ENCODE measurements around the gene HHAT. TPM values are rescaled to one million over a fixed set of nuclear protein-coding genes. Genes with fewer than 3 reads are reported as not detected.
A peak's percentile ranks its signal among the peaks of the same experiment; 100 is the strongest.

Gene HHAT
- total RNA-seq, 1 donor from 2014 or later: 6.0 TPM

GRCh38 chr1:210556475-210556874 lies 227.8 kb downstream of the HHAT start:
- Mint-ChIP-seq H3K27me3 (ENCODE audit: unreplicated experiment) (no peaks in the 10 kb centered on the region), H3K36me3 (ENCODE audit: unreplicated experiment) (no peaks in the 10 kb centered on the region), H3K27ac (ENCODE audit: unreplicated experiment) (no peak overlapping the region), H3K4me1 (ENCODE audit: unreplicated experiment) (peaks cover 8% of the 10 kb centered on the region), H3K9me3 (ENCODE audit: unreplicated experiment) (no peaks in the 10 kb centered on the region), H3K4me3 (ENCODE audit: unreplicated experiment) (no peak overlapping the region)
- DNase-seq (ENCODE audit: extremely low spot score, unreplicated experiment): no peak
- TF ChIP-seq CTCF (IDR thresholded peaks at IDR 0.05): no peak

GRCh38 chr1:210557426-210558077 lies 228.8 kb downstream of the HHAT start:
- no peak for DNase-seq (ENCODE audit: extremely low spot score, unreplicated experiment)
- Mint-ChIP-seq H3K27ac (ENCODE audit: unreplicated experiment) (no peak overlapping the region), H3K4me1 (ENCODE audit: unreplicated experiment) (peaks cover 8% of the 10 kb centered on the region), H3K4me3 (ENCODE audit: unreplicated experiment) (no peak overlapping the region), H3K27me3 (ENCODE audit: unreplicated experiment) (no peaks in the 10 kb centered on the region), H3K9me3 (ENCODE audit: unreplicated experiment) (no peaks in the 10 kb centered on the region), H3K36me3 (ENCODE audit: unreplicated experiment) (no peaks in the 10 kb centered on the region)
- no peak for TF ChIP-seq CTCF (IDR thresholded peaks at IDR 0.05)

- Mint-ChIP-seq H3K27ac (ENCODE audit: unreplicated experiment) (no peak overlapping the region), H3K4me1 (ENCODE audit: unreplicated experiment) (peaks cover 8% of the 10 kb centered on the region), H3K27me3 (ENCODE audit: unreplicated experiment) (no peaks in the 10 kb centered on the region), H3K4me3 (ENCODE audit: unreplicated experiment) (no peak overlapping the region), H3K9me3 (ENCODE audit: unreplicated experiment) (no peaks in the 10 kb centered on the region), H3K36me3 (ENCODE audit: unreplicated experiment) (no peaks in the 10 kb centered on the region)
- TF ChIP-seq CTCF (IDR thresholded peaks at IDR 0.05): no peak
- no peak for DNase-seq (ENCODE audit: extremely low spot score, unreplicated experiment)
Observed at GRCh38 chr1:210558302-210558701, 229.6 kb downstream of the HHAT start.

GRCh38 chr1:210565306-210565705 lies 236.6 kb downstream of the HHAT start:
- Mint-ChIP-seq H3K4me1 (ENCODE audit: unreplicated experiment) (peaks cover 18% of the 10 kb centered on the region), H3K4me3 (ENCODE audit: unreplicated experiment) (no peak overlapping the region), H3K27ac (ENCODE audit: unreplicated experiment) (peak overlapping the region; percentile 62), H3K27me3 (ENCODE audit: unreplicated experiment) (no peaks in the 10 kb centered on the region), H3K36me3 (ENCODE audit: unreplicated experiment) (no peaks in the 10 kb centered on the region), H3K9me3 (ENCODE audit: unreplicated experiment) (no peaks in the 10 kb centered on the region)
- no peak for DNase-seq (ENCODE audit: extremely low spot score, unreplicated experiment)
- TF ChIP-seq CTCF (IDR thresholded peaks at IDR 0.05): no peak

GRCh38 chr1:210568631-210569030 lies 239.9 kb downstream of the HHAT start:
- Mint-ChIP-seq H3K27me3 (ENCODE audit: unreplicated experiment) (no peaks in the 10 kb centered on the region), H3K4me1 (ENCODE audit: unreplicated experiment) (peaks cover 18% of the 10 kb centered on the region), H3K4me3 (ENCODE audit: unreplicated experiment) (no peak overlapping the region), H3K9me3 (ENCODE audit: unreplicated experiment) (no peaks in the 10 kb centered on the region), H3K27ac (ENCODE audit: unreplicated experiment) (no peak overlapping the region), H3K36me3 (ENCODE audit: unreplicated experiment) (no peaks in the 10 kb centered on the region)
- TF ChIP-seq CTCF (IDR thresholded peaks at IDR 0.05): no peak
- DNase-seq (ENCODE audit: extremely low spot score, unreplicated experiment): peak; percentile 34

Data from osteocyte (in vitro differentiated cells).